ENCODE results near the gene PFAS.

DNA sequence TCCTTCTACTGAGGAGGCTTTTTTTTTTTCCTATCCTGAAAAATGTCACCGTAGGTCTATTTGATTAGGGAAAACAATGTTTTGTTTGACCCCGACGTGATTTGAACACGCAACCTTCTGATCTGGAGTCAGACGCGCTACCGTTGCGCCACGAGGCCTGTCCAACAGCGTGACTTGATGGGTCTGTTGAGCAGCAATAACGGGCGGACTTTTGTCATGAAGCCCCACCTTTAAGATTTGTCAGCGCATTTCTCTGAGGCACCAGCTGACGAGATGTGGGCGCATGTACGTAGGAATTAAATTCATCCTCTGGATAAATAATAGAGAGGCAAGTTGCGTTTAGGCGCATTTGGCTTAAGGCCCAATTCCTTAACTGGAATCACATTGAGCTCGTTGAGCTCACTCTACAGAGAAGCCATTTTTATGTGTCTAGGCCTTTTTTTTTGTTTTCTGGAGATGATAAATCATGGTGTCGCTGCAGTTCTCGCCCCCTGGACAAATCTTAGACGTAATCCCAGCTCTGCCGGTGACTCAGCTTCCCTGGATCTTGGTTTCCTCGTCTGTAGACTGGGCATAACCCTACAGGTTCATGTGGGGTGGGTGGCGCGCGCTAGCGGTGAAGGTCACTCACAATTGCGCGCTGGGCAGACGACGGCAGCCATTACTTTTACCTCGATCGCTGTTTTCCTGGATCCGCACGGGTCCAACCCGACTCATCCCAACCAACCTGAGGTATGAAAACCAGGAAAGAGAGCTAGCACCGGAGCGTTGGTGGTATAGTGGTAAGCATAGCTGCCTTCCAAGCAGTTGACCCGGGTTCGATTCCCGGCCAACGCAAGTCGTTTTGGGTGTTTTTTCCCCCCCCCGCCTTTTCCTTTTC, 28.1 kb upstream of the PFAS start:
- TF ChIP-seq ATF2 (IDR thresholded peaks at IDR 0.05; ENCODE audit: low read length) (no peak), CTCF (IDR thresholded peaks at IDR 0.05 in 2 of 3, conservative IDR thresholded peaks at IDR 0.05 in 1 of 3; ENCODE audit: control insufficient read depth in 2 of 3, extremely low read depth in 1 of 3, insufficient read depth in 1 of 3, low read depth in 3 of 3, low read length in 3 of 3) (0 out of 6 replicates have a peak, but pooled peaks of 1 of the 3 experiments have one; percentile 8), MXI1 (IDR thresholded peaks at IDR 0.05; ENCODE audit: low read depth, low read length) (peak; percentile 51; the same call in 1 of the 2 replicates)

All from GM12878 (cell line).